K562 (cell line): Measurements from ENCODE around the gene EIF4E2. TPM values are rescaled to one million over a fixed set of nuclear protein-coding genes. Genes with fewer than 3 reads are reported as not detected.

Experiments used
- CTCF ChIP-seq, 3 experiments: IDR thresholded peaks in 2 of 3; conservative IDR thresholded peaks in 1 of 3; 2 replicates each; pipeline ENCODE4 v1.5.1; 2011 to 2012; ENCODE audit warnings: low read length in 3 of 3, mild to moderate bottlenecking in 3 of 3, control low read depth in 2 of 3, improper control_type of control experiment in 1 of 3, inconsistent platforms in 1 of 3, low read depth in 1 of 3, mixed read lengths in 1 of 3, moderate library complexity in 1 of 3; ENCODE audit not compliant: insufficient read depth in 2 of 3
- FOXM1 ChIP-seq, 2 experiments: fragments of 450-650 bp in 1 of 2; sonication (generic) in 1 of 2; formaldehyde crosslinking in 1 of 2; IDR thresholded peaks; 2 replicates each; pipeline versions ENCODE4 v1.6.1 to v1.9.0; 2017 to 2022; ENCODE audit warnings: low read depth in 2 of 2, mild to moderate bottlenecking in 2 of 2, missing genetic modification reagents in 1 of 2, moderate library complexity in 1 of 2
- GABPA ChIP-seq: fragments of 200-800 bp; sonication (Bioruptor generic); conservative IDR thresholded peaks from 2 replicates; pipeline ENCODE4 v1.6.1; 2016; ENCODE audit warnings: low read depth, missing genetic modification characterization, missing compliant biosample characterization
- NEUROD1 ChIP-seq: fragments of 150-350 bp; IDR thresholded peaks from 2 replicates; pipeline ENCODE4 v1.6.1; 2014; ENCODE audit warnings: borderline replicate concordance, low read length, low read depth; ENCODE audit not compliant: partially characterized antibody
- YY1 ChIP-seq, 3 experiments: IDR thresholded peaks; 2 replicates each; pipeline ENCODE4 v1.6.1; 2011; ENCODE audit warnings: low read length in 2 of 3, mild to moderate bottlenecking in 2 of 3, moderate library complexity in 2 of 3, borderline replicate concordance in 1 of 3, control low read depth in 1 of 3, low read depth in 1 of 3; ENCODE audit not compliant: insufficient read depth in 3 of 3, insufficient replicate concordance in 2 of 3, control insufficient read depth in 1 of 3, insufficient read length in 1 of 3; ENCODE audit errors: extremely low read depth in 1 of 3
- ZNF408 ChIP-seq: fragments of 250-450 bp; sonication (Bioruptor Pico); IDR thresholded peaks from 2 replicates; pipeline ENCODE4 v1.4.0; 2020; ENCODE audit warnings: low read depth, mild to moderate bottlenecking, moderate library complexity
- polyA plus RNA-seq, 8 experiments: library from polyadenylated mRNA; depleted of rRNA in 4 of 8; stranded (reverse) in 5 of 8; unstranded in 3 of 8; fragments of >200 nt; fragmentation: Nextera tagmentation in 2 of 8; fragmentation: Illumina TruSeq in 1 of 8; extraction: Ambion mirVana in 2 of 8; extraction: Trizol in 1 of 8; gene quantifications; 2 replicates each; pipeline versions ENCODE4 v1.2.1 to v1.2.3, GENCODE V29; 2011 to 2014; ENCODE audit warnings: inconsistent platforms in 1 of 8, missing spikeins in 1 of 8
- total RNA-seq, 7 experiments: library from RNA; depleted of rRNA in 6 of 7; stranded (reverse); fragments of >200 nt in 6 of 7; fragmentation: Illumina TruSeq in 2 of 7; extraction: Trizol in 2 of 7; gene quantifications; 2 replicates each; pipeline versions ENCODE4 v1.2.1 to v1.2.3, GENCODE V29; 2011 to 2021; ENCODE audit warnings: low replicate concordance in 1 of 7
- TF ChIP-seq, protein P1 (sequence below): fragments of 450-650 bp; IDR thresholded peaks from 2 replicates; pipeline ENCODE4 v1.6.1; 2016; ENCODE audit warnings: mild to moderate bottlenecking, moderate library complexity

The EIF4E2 gene
- total and polyA plus RNA-seq, 9 of the 15 experiments (the other 6 are each of a cell fraction or from before 2014, with no cell fraction given) = 33.9 to 169 (median 77.5) TPM

GRCh38 chr2:232544674-232545073 is 5.8 kb upstream of the EIF4E2 start (continued):
- TF ChIP-seq, protein P1, sequence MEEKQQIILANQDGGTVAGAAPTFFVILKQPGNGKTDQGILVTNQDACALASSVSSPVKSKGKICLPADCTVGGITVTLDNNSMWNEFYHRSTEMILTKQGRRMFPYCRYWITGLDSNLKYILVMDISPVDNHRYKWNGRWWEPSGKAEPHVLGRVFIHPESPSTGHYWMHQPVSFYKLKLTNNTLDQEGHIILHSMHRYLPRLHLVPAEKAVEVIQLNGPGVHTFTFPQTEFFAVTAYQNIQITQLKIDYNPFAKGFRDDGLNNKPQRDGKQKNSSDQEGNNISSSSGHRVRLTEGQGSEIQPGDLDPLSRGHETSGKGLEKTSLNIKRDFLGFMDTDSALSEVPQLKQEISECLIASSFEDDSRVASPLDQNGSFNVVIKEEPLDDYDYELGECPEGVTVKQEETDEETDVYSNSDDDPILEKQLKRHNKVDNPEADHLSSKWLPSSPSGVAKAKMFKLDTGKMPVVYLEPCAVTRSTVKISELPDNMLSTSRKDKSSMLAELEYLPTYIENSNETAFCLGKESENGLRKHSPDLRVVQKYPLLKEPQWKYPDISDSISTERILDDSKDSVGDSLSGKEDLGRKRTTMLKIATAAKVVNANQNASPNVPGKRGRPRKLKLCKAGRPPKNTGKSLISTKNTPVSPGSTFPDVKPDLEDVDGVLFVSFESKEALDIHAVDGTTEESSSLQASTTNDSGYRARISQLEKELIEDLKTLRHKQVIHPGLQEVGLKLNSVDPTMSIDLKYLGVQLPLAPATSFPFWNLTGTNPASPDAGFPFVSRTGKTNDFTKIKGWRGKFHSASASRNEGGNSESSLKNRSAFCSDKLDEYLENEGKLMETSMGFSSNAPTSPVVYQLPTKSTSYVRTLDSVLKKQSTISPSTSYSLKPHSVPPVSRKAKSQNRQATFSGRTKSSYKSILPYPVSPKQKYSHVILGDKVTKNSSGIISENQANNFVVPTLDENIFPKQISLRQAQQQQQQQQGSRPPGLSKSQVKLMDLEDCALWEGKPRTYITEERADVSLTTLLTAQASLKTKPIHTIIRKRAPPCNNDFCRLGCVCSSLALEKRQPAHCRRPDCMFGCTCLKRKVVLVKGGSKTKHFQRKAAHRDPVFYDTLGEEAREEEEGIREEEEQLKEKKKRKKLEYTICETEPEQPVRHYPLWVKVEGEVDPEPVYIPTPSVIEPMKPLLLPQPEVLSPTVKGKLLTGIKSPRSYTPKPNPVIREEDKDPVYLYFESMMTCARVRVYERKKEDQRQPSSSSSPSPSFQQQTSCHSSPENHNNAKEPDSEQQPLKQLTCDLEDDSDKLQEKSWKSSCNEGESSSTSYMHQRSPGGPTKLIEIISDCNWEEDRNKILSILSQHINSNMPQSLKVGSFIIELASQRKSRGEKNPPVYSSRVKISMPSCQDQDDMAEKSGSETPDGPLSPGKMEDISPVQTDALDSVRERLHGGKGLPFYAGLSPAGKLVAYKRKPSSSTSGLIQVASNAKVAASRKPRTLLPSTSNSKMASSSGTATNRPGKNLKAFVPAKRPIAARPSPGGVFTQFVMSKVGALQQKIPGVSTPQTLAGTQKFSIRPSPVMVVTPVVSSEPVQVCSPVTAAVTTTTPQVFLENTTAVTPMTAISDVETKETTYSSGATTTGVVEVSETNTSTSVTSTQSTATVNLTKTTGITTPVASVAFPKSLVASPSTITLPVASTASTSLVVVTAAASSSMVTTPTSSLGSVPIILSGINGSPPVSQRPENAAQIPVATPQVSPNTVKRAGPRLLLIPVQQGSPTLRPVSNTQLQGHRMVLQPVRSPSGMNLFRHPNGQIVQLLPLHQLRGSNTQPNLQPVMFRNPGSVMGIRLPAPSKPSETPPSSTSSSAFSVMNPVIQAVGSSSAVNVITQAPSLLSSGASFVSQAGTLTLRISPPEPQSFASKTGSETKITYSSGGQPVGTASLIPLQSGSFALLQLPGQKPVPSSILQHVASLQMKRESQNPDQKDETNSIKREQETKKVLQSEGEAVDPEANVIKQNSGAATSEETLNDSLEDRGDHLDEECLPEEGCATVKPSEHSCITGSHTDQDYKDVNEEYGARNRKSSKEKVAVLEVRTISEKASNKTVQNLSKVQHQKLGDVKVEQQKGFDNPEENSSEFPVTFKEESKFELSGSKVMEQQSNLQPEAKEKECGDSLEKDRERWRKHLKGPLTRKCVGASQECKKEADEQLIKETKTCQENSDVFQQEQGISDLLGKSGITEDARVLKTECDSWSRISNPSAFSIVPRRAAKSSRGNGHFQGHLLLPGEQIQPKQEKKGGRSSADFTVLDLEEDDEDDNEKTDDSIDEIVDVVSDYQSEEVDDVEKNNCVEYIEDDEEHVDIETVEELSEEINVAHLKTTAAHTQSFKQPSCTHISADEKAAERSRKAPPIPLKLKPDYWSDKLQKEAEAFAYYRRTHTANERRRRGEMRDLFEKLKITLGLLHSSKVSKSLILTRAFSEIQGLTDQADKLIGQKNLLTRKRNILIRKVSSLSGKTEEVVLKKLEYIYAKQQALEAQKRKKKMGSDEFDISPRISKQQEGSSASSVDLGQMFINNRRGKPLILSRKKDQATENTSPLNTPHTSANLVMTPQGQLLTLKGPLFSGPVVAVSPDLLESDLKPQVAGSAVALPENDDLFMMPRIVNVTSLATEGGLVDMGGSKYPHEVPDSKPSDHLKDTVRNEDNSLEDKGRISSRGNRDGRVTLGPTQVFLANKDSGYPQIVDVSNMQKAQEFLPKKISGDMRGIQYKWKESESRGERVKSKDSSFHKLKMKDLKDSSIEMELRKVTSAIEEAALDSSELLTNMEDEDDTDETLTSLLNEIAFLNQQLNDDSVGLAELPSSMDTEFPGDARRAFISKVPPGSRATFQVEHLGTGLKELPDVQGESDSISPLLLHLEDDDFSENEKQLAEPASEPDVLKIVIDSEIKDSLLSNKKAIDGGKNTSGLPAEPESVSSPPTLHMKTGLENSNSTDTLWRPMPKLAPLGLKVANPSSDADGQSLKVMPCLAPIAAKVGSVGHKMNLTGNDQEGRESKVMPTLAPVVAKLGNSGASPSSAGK = no peak
- no peak for TF ChIP-seq FOXM1 (IDR thresholded peaks at IDR 0.05; ENCODE audit: low read depth)
- TF ChIP-seq FOXM1 (CRISPR knock-in tag; IDR thresholded peaks at IDR 0.05; ENCODE audit: low read depth) = no peak
- TF ChIP-seq GABPA (tag) = no peak
- TF ChIP-seq ZNF408 = no peak
- no peak for TF ChIP-seq CTCF (IDR thresholded peaks at IDR 0.05 in 2 of 3, conservative IDR thresholded peaks at IDR 0.05 in 1 of 3; ENCODE audit: insufficient read depth in 2 of 3, low read depth in 1 of 3, low read length in 3 of 3)
- no peak for TF ChIP-seq NEUROD1
- TF ChIP-seq YY1 (IDR thresholded peaks at IDR 0.05; ENCODE audit: borderline replicate concordance in 1 of 3, control insufficient read depth in 1 of 3, extremely low read depth in 1 of 3, insufficient read depth in 3 of 3, insufficient read length in 1 of 3, insufficient replicate concordance in 2 of 3, low read depth in 1 of 3, low read length in 2 of 3) = no peak
